Small intestine (tissue), 7 donors: ENCODE data around the gene TOMM5. TPM values are rescaled to one million over a fixed set of nuclear protein-coding genes. Genes with fewer than 3 reads are reported as not detected.

Experiments
- DNase-seq, 2 donors: peaks; one replicate each; pipeline versions ENCODE4 v3.0.0 to v3.0.0-alpha.2; 2013
- FAIRE-seq: peaks from 2 replicates; lab custom pipeline; 2012; peaks lifted over from hg19 to GRCh38; lab: Jason Lieb, UNC
- H3K27ac ChIP-seq, 3 donors: one replicate each; pipeline ENCODE4 v1.5.1; 2013; ENCODE audit warnings: low read length in 2 of 3, mild to moderate bottlenecking in 2 of 3, control low read depth in 1 of 3, inconsistent platforms in 1 of 3, low read depth in 1 of 3, moderate library complexity in 1 of 3
- H3K27me3 ChIP-seq, 3 donors: one replicate each; pipeline ENCODE4 v1.6.1; 2013; ENCODE audit warnings: low read length in 3 of 3, inconsistent platforms in 1 of 3; ENCODE audit not compliant: control insufficient read depth in 3 of 3, insufficient read depth in 3 of 3
- H3K36me3 ChIP-seq, 3 donors: one replicate each; pipeline ENCODE4 v1.6.1; 2013; ENCODE audit warnings: low read length in 3 of 3, inconsistent platforms in 1 of 3, low read depth in 1 of 3, mild to moderate bottlenecking in 1 of 3, moderate library complexity in 1 of 3; ENCODE audit not compliant: control insufficient read depth in 3 of 3, insufficient read depth in 2 of 3
- H3K4me1 ChIP-seq, 3 donors: one replicate each; pipeline ENCODE4 v1.6.1; 2013; ENCODE audit warnings: low read length in 2 of 3, inconsistent platforms in 1 of 3, low read depth in 1 of 3, mild to moderate bottlenecking in 1 of 3, moderate library complexity in 1 of 3; ENCODE audit not compliant: control insufficient read depth in 3 of 3, insufficient read depth in 2 of 3
- H3K4me3 ChIP-seq, 3 donors: one replicate each; pipeline ENCODE4 v1.5.1; 2013; ENCODE audit warnings: low read length in 3 of 3, control low read depth in 1 of 3, inconsistent platforms in 1 of 3, low read depth in 1 of 3, mild to moderate bottlenecking in 1 of 3, moderate library complexity in 1 of 3
- H3K9me3 ChIP-seq, 2 donors: one replicate each; pipeline ENCODE4 v1.6.1; 2013; ENCODE audit warnings: low read depth in 1 of 2, low read length in 1 of 2; ENCODE audit not compliant: control insufficient read depth in 2 of 2, insufficient read depth in 1 of 2
- WGBS, 3 donors: extraction: QIAGEN DNeasy Blood & Tissue Kit; methylation state at CpG; one replicate each; pipeline ENCODE4 v1.1.7; 2013; 5-methylcytosine and 5-hydroxymethylcytosine counted together
- polyA plus RNA-seq, 4 donors: library from polyadenylated mRNA; stranded (reverse) in 3 of 4; unstranded in 1 of 4; fragments of 200-250 nt in 3 of 4; fragments of 120-200 nt in 1 of 4; gene quantifications; one replicate each; pipeline versions ENCODE4 v1.2.1 to v1.2.3, GENCODE V29; 2013
- donor health status: healthy with polysubstance abuse.
- donor health status: control.
- donor health status: control.
- donor health status: Bipolar disorder and iron deficiency.
- donor health status: healthy.

The TOMM5 gene
- polyA plus RNA-seq, 4 donors, result 130 to 140 (median 137) TPM

DNA sequence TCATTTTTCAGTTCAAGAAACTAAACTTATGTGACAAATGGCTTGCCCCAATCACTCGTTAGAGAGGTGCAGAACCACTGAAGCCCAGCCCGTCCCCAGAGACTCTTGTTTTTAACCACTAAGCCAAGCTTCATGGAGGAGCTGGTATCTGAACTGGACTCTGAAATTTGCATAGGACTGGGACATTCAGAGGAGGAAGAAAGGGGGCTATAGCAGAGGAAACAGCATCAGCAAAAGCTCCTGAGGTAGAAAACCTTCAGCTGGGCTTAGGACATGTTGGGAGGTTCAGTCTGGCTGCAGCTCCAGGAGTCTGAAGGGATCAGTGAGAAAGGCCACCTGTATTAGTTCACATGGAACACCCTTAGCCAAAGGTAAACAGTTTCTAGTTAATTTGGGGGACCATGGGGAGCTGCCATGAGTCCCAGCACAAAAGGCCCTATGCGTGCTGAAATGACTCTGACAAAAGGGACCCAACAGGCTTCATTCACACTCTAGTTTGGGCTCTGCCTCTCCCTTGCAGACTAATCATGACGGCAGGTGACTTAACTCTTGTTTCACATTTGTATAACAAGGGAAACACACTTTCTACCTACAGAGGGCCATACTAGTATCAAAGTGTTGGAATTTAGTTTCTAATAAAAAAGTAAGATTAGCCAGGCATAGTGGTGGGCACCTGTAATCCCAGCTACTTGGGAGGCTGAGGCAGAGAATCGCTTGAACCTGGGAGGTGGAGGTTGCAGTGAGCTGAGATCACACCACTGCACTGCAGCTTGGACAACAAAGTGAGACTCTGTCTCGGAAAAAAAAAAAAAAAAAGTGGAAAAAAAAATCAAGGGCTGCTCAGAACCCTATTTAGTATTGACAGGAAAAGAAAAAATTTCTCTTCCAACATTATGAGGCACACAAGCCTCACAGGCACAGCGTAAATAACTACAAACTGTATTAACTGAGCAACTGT lies 26.5 kb downstream of the TOMM5 start:
- Histone ChIP-seq H3K27me3 (no peaks in the 10 kb centered on the region), H3K4me1 (no peaks in the 10 kb centered on the region), H3K36me3 (peaks cover 0 to 2% (median 0%) of the 10 kb centered on the region in 3 donors), H3K9me3 (peaks cover 2 to 14% of the 10 kb centered on the region in 2 donors), H3K4me3 (no peak overlapping the region), H3K27ac (no peak overlapping the region)
- whole genome bisulfite sequencing, 3 donors, result 80 to 89% (median 89%) methylated on average over 7 of the region's 7 CpGs
- no peak for FAIRE-seq
- no peak for DNase-seq

DNA sequence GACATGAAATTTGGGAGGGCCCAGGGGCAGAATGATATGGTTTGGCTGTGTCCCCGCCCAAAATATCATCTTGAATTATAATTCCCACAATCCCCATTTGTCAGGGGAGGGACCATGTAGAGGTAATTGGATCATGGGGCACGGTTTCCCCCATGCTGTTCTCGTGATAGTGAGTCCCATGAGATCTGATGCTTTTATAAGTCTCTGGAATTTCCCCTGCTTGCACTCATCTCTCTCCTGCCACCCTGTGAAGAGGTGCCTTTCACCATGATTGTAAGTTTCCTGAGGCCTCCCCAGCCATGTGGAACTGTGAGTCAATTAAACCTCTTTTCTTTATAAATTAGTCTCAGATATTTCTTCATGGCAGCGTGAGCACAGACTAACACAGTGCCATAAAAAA lies 27.5 kb downstream of the TOMM5 start:
- WGBS, 3 donors, result 82 to 91% (median 90%) methylated on average over 4 of the region's 4 CpGs
- Histone ChIP-seq H3K4me3 (no peak overlapping the region), H3K4me1 (no peaks in the 10 kb centered on the region), H3K27ac (no peak overlapping the region), H3K27me3 (no peaks in the 10 kb centered on the region), H3K36me3 (peaks cover 0 to 2% (median 0%) of the 10 kb centered on the region in 3 donors), H3K9me3 (peaks cover 2 to 14% of the 10 kb centered on the region in 2 donors)
- DNase-seq (no peak), FAIRE-seq (no peak)

DNA sequence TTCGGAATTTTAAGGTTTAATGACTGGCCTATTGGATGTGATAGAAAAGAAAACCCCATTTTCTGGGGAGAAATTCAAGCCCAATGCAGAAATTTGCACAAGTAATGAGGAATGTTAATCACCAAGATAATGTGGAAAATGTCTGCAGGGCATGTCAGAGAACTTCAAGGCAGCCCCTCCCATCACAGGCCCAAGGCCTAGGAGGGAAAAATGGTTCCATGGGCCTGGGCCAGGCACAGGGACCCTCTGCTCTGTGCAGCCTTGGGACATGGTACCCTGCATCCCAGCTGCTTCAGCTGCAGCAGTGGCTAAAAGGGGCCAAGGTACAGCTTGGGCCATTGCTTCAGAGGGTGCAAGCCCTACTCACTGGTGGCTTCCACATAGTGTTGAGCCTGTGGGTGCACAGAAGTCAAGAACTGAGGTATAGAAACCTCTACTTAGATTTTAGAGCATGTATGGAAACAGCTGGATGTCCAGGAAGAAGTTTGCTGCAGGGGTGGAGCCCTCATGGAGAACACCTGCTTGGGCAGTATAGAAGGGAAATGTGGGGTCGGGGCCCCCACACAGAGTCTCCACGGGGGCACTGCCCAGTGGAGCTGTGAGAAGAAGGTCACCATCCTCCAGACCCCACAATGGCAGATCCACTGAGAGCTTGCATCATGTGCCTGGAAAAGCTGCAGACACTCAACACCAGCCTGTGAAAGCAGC lies 28.4 kb downstream of the TOMM5 start:
- no peak for FAIRE-seq
- 64 to 82% (median 67%) methylated on average over 3 of the region's 3 CpGs for WGBS, 3 donors
- peaks cover 0 to 2% (median 0%) of the 10 kb centered on the region in 3 donors for H3K36me3 ChIP-seq
- no peak for DNase-seq
- no peaks in the 10 kb centered on the region for H3K4me1 ChIP-seq
- H3K27me3 ChIP-seq, result no peaks in the 10 kb centered on the region
- H3K4me3 ChIP-seq, result no peak overlapping the region
- peaks cover 2 to 14% of the 10 kb centered on the region in 2 donors for H3K9me3 ChIP-seq
- no peak overlapping the region for H3K27ac ChIP-seq

DNA sequence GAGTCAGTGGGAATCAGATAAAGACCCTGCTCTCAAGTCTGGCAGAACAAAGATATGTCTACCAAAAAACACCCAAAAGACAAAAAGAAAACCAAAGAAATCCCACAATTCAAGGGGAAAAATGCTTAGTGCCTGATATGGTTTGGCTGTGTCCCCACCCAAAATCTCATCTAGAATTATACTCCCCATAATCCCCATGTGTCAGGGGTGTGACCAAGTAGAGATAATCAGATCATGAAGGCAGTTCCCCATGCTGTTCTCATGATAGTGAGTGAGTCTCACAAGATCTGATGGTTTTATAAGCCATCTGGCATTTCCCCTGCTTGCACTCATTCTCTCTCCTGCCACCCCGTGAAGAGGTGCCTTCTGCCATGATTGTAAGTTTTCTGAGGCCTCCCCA lies 29.6 kb downstream of the TOMM5 start:
- Histone ChIP-seq H3K36me3 (peaks cover 0 to 2% (median 0%) of the 10 kb centered on the region in 3 donors), H3K4me3 (no peak overlapping the region), H3K4me1 (no peaks in the 10 kb centered on the region), H3K27ac (no peak overlapping the region), H3K27me3 (no peaks in the 10 kb centered on the region), H3K9me3 (peaks cover 2 to 14% of the 10 kb centered on the region in 2 donors)
- WGBS, 3 donors, result 84 to 96% (median 84%) methylated on average over 1 of the region's 1 CpG
- FAIRE-seq, result no peak
- DNase-seq, result no peak

DNA sequence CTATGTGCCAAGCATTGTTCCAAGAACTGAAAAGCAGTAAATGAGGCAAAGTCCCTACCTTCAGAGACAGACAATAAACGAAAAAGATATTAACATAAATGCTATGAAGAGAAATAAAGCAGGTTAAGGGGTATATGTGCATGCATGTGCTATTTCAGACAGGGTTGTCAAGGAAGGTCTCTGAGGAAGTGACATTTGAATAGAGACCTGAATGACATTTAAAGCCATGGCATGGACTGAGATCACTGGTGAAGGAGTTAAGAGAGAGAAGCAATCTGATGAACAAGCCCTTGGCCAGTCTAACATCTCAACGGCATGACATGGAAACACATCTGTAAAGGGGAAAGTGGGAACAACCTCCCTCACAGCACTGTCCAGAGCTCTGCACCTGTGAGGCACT lies 30.7 kb downstream of the TOMM5 start:
- no peaks in the 10 kb centered on the region for H3K4me1 ChIP-seq
- DNase-seq, result no peak
- 54 to 79% (median 64%) methylated on average over 2 of the region's 2 CpGs for WGBS, 3 donors
- H3K9me3 ChIP-seq, result peaks cover 2 to 14% of the 10 kb centered on the region in 2 donors
- no peak overlapping the region for H3K27ac ChIP-seq
- no peaks in the 10 kb centered on the region for H3K27me3 ChIP-seq
- no peak for FAIRE-seq
- H3K4me3 ChIP-seq, result no peak overlapping the region
- peaks cover 0 to 2% (median 0%) of the 10 kb centered on the region in 3 donors for H3K36me3 ChIP-seq

DNA sequence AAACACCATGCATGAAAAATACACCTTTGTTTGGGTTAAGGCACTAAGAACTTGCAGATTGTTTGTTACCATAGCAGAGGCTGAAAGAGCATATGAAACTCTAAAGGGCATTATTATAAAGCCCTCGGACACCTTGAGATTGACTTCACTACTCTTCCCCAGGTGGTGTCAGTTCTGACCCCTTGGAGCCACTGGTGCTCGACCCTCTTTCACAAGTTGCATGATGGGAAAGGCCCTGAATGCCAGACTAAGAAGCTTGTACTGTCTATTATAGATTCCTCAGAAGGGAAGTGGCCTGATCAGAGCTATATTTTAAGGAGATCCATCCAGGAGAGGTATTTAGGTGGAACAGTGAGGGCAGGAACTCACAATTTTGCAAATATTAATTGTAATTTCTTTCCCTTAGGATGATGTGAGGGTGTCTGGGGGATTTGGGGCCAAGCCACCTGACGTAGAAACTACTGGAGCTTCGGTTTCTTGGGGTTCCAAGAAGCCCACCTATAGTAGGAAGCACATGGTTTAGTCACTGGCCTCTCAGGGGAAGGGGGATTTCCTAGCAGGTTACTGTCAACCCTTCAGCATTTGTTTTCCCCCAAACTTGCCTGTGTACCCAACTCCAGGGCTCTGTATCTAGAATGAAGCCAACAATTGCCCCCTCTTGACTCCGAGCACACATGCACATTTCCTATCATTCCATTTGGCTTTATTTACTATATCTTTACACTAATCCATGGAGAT lies 32.4 kb downstream of the TOMM5 start:
- Histone ChIP-seq H3K27me3 (no peaks in the 10 kb centered on the region), H3K36me3 (peaks cover 0 to 2% (median 0%) of the 10 kb centered on the region in 3 donors), H3K9me3 (peaks cover 2 to 13% of the 10 kb centered on the region in 2 donors), H3K27ac (no peak overlapping the region), H3K4me1 (no peaks in the 10 kb centered on the region), H3K4me3 (no peak overlapping the region)
- WGBS, 3 donors, result 88 to 91% (median 91%) methylated on average over 5 of the region's 5 CpGs
- DNase-seq (no peak), FAIRE-seq (no peak)

DNA sequence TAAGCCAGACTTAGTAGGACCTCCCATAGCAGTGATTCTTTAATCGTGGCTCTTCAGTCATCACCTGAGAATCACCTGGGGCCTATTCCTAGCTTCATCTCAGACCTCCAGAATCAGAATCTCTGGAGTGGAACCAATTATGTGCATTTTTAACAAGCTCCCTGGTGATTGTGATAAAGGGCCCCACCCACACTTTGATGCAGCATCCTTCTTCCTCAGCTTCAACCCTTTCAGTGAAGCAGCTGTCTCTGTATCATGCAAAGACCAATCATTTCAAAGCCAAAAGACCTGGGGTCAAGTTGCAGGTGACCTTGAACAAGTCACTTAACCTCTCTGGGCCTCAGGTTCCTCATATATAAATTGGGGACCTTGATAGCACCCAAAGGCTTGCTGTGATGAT lies 33.3 kb downstream of the TOMM5 start:
- no peaks in the 10 kb centered on the region for H3K4me1 ChIP-seq
- WGBS, 3 donors, result 75 to 84% (median 80%) methylated on average over 1 of the region's 1 CpG
- no peaks in the 10 kb centered on the region for H3K27me3 ChIP-seq
- DNase-seq (no peak), FAIRE-seq (no peak)
- no peak overlapping the region for H3K4me3 ChIP-seq
- no peak overlapping the region for H3K27ac ChIP-seq
- peaks cover 2 to 4% of the 10 kb centered on the region in 2 donors for H3K9me3 ChIP-seq
- peaks cover 0 to 2% (median 0%) of the 10 kb centered on the region in 3 donors for H3K36me3 ChIP-seq

DNA sequence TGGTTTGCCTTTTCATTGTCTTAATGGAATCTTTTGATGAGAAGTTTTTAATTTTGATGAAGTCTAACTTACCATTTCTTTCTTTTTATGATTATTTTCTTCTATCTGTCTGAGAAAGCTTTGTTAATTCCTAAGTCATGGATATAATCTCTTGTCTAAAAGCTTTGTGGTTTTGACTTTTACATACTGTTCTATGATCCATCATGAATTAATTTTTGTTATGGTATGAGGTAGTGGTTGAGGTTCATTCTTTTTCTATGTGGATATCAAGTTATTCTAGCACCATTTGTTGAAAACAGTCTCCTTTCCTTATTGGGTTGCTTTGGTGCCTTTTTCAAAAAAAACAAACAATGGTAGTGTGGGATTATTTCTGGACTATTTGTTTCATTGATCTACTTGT lies 36.6 kb downstream of the TOMM5 start:
- no peak for DNase-seq
- no peak for FAIRE-seq
- H3K36me3 ChIP-seq, result no peaks in the 10 kb centered on the region

More for the DNA sequence above, 36.6 kb downstream of the TOMM5 start:
- no peaks in the 10 kb centered on the region for H3K27me3 ChIP-seq
- H3K4me3 ChIP-seq, result no peak overlapping the region
- H3K27ac ChIP-seq, result no peak overlapping the region
- H3K9me3 ChIP-seq, result no peaks in the 10 kb centered on the region
- H3K4me1 ChIP-seq, result no peaks in the 10 kb centered on the region
